Endothelial cell of umbilical vein (primary cell): ENCODE measurements around the gene PIM3. TPM values are rescaled to one million over a fixed set of nuclear protein-coding genes. Genes with fewer than 3 reads are reported as not detected.

Source experiments
- BruUV-seq: library from RNA; stranded (reverse); fragments of 400-500 nt; replicated peaks from 2 replicates; lab custom pipeline; 2021; lab: Mats Ljungman, UMichigan
- CTCF ChIA-PET: fragments of 300-600, 350-600 bp; sonication (Branson Sonifier 250); formaldehyde crosslinking; loops from one replicate; lab custom pipeline; 2021; ENCODE audit warnings: antibody characterized with exemption, inconsistent platforms; lab: Charles Lee
- POLR2A ChIA-PET: fragments of 300-600, 350-600 bp; sonication (Branson Sonifier 250); formaldehyde crosslinking; loops from one replicate; lab custom pipeline; 2021; ENCODE audit warnings: antibody characterized with exemption, inconsistent platforms; lab: Charles Lee
- DNase-seq: peaks from one replicate; pipeline ENCODE4 v3.0.0-alpha.2; 2011; ENCODE audit warnings: low read depth, low spot score
- FAIRE-seq: peaks from 2 replicates; lab custom pipeline; 2011; peaks lifted over from hg19 to GRCh38; lab: Jason Lieb, UNC
- H2AFZ ChIP-seq: 2 replicates; pipeline ENCODE4 v1.6.0; 2012; ENCODE audit warnings: low read depth, low read length, control low read depth, inconsistent platforms
- H3K27ac ChIP-seq: 2 replicates; pipeline ENCODE4 v1.5.1; 2011; ENCODE audit warnings: low read depth, mild to moderate bottlenecking, control low read depth, low read length, moderate library complexity; ENCODE audit not compliant: insufficient read depth
- H3K27me3 ChIP-seq, 2 experiments: 2 replicates each; pipeline versions ENCODE4 v1.6.0 to v1.6.1; 2011; ENCODE audit warnings: low read length in 2 of 2, mixed read lengths in 1 of 2; ENCODE audit not compliant: control insufficient read depth in 2 of 2, insufficient read depth in 2 of 2
- H3K36me3 ChIP-seq, 2 experiments: 2 replicates in 1 of 2; 3 replicates in 1 of 2; pipeline ENCODE4 v1.5.1; 2011; ENCODE audit warnings: low read length in 2 of 2, mild to moderate bottlenecking in 1 of 2, moderate library complexity in 1 of 2; ENCODE audit not compliant: control insufficient read depth in 2 of 2, insufficient read depth in 2 of 2; ENCODE audit errors: extremely low read depth in 1 of 2
- H3K4me1 ChIP-seq: 3 replicates; pipeline ENCODE4 v1.5.1; 2011; ENCODE audit warnings: mild to moderate bottlenecking, low read length; ENCODE audit not compliant: control insufficient read depth, insufficient read depth; ENCODE audit errors: extremely low read depth
- H3K4me2 ChIP-seq: 2 replicates; pipeline ENCODE4 v1.6.1; 2011; ENCODE audit warnings: low read length, control low read depth, mixed read lengths; ENCODE audit not compliant: insufficient read depth
- H3K4me3 ChIP-seq, 3 experiments: fragments of 200-600 bp in 1 of 3; sonication (generic), shearing (Covaris generic) in 1 of 3; replicated peaks in 1 of 3; 2 replicates each; pipeline ENCODE4 v1.5.1; 2011 to 2016; ENCODE audit warnings: control low read depth in 3 of 3, low read length in 3 of 3, mild to moderate bottlenecking in 2 of 3, inconsistent platforms in 1 of 3, low read depth in 1 of 3, moderate library complexity in 1 of 3; ENCODE audit not compliant: insufficient read depth in 1 of 3
- H3K79me2 ChIP-seq: 2 replicates; pipeline ENCODE4 v1.6.0; 2012; ENCODE audit warnings: low read length, inconsistent platforms; ENCODE audit not compliant: control insufficient read depth, insufficient read depth
- H3K9ac ChIP-seq: replicated peaks from 2 replicates; pipeline ENCODE3; 2011; ENCODE audit warnings: low read length, control low read depth; ENCODE audit not compliant: insufficient read depth; ENCODE audit errors: extremely low read depth
- H3K9me1 ChIP-seq: replicated peaks from 3 replicates; pipeline ENCODE4 v1.6.0; 2011; ENCODE audit warnings: mild to moderate bottlenecking, low read length; ENCODE audit not compliant: control insufficient read depth, insufficient read depth; ENCODE audit errors: extremely low read depth
- H3K9me3 ChIP-seq: replicated peaks from 2 replicates; pipeline ENCODE4 v1.5.1; 2012; ENCODE audit warnings: low read length, inconsistent platforms; ENCODE audit not compliant: control insufficient read depth, insufficient read depth
- H4K20me1 ChIP-seq: replicated peaks from 2 replicates; pipeline ENCODE3; 2011; ENCODE audit warnings: mild to moderate bottlenecking, low read length; ENCODE audit not compliant: control insufficient read depth, insufficient read depth; ENCODE audit errors: extremely low read depth
- EZH2 ChIP-seq: IDR thresholded peaks from 2 replicates; pipeline ENCODE4 v1.6.1; 2012; ENCODE audit warnings: borderline replicate concordance, low read depth, mild to moderate bottlenecking, moderate library complexity, low read length, inconsistent platforms; ENCODE audit not compliant: severe bottlenecking
- FOS ChIP-seq: IDR thresholded peaks from 2 replicates; pipeline ENCODE4 v1.6.1; 2011; ENCODE audit warnings: mild to moderate bottlenecking, low read length, moderate library complexity, borderline replicate concordance; ENCODE audit not compliant: insufficient read depth
- JUN ChIP-seq: IDR thresholded peaks from 2 replicates; pipeline ENCODE4 v1.6.1; 2011; ENCODE audit warnings: borderline replicate concordance, low read depth; ENCODE audit not compliant: insufficient read length, insufficient read depth
- MYC ChIP-seq: IDR thresholded peaks from one replicate; pipeline ENCODE4 v1.6.1; 2011; ENCODE audit warnings: mild to moderate bottlenecking, low read depth, low read length
- POLR2A ChIP-seq: IDR thresholded peaks from 2 replicates; pipeline ENCODE4 v1.6.1; 2012; ENCODE audit warnings: low read depth, mild to moderate bottlenecking, control low read depth, low read length
- POLR2AphosphoS5 ChIP-seq: IDR thresholded peaks from 2 replicates; pipeline ENCODE4 v1.6.1; 2012; ENCODE audit warnings: low read depth, mild to moderate bottlenecking, control low read depth, low read length, moderate library complexity; ENCODE audit not compliant: insufficient read depth
- dilution Hi-C: fragments of 300-500 bp; cut with MboI; formaldehyde crosslinking; loops from one replicate; pipeline ENCODE4 v1.15.0; 2019; ENCODE audit warnings: low sequenced_read_pairs; ENCODE audit not compliant: extremely low pct_ligation_motif_present
- intact Hi-C: fragments of 100-400 bp; cut with micrococcal nuclease; formaldehyde crosslinking; loops from one replicate; pipeline ENCODE4 v1.10.0; 2022
- polyA plus RNA-seq, 4 experiments: library from polyadenylated mRNA; depleted of rRNA in 3 of 4; stranded (reverse) in 3 of 4; unstranded in 1 of 4; fragments of >200 nt; gene quantifications; 2 replicates each; pipeline versions ENCODE4 v1.2.1 to v1.2.3, GENCODE V29; 2011 to 2012; ENCODE audit warnings: missing spikeins in 1 of 4
- total RNA-seq: library from RNA; stranded (reverse); gene quantifications from 2 replicates; pipeline ENCODE4 v1.2.3, GENCODE V29; 2021
- TF ChIP-seq, protein P1 (sequence below), 2 donors: IDR thresholded peaks; 1 replicate in 1 of 2; 2 replicates in 1 of 2; pipeline ENCODE4 v1.5.1; 2011; ENCODE audit warnings: low read length in 2 of 2, mild to moderate bottlenecking in 2 of 2, moderate library complexity in 2 of 2, control low read depth in 1 of 2, inconsistent platforms in 1 of 2, low read depth in 1 of 2; ENCODE audit not compliant: insufficient read depth in 1 of 2; ENCODE audit errors: extremely low read depth in 1 of 2
- TF ChIP-seq, protein P2 (sequence below): IDR thresholded peaks from 2 replicates; pipeline ENCODE4 v1.6.1; 2011; ENCODE audit not compliant: insufficient read depth, insufficient read length

Gene PIM3
- total and polyA plus RNA-seq, 2 donors (not counting 3 experiments of a cell fraction or from before 2014, with no cell fraction given) = 131 to 185 TPM

DNA sequence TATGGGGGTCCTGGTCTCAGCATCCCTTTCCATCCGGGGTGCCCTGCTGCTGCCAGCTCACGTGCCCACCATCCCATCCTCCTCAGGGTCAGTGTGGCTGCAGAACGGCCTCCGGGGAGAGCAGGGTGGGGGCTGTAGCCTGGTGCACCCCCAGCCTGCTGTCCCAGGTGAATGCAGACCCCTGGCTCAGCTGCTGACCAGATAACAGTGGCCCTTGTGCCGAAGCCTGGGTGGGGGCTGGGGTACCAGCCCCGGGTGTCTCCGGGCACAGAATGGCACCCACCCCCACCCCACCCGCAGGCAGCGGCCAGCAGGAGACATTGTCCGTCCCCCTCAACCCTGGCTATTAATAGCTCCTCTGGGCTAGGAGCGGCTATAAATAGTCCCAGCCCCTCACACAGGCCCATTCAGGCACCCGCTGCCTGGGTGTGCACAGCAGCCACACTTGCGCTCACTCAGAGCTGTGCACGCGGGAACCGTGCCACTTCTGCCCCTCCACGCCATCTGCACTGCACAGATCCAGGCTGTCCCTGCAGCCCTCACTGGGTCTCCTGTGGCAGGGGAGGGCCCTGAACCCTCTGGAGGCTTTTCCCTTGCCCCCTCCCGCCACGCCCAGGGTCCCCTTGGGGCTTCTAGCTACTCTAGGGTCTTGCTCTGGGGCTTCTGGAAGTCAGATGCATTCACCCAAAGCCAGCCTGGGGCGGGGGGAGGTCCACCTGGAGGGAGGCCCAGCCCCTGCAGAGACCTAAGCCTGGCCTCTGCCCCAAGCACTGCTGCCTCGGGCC lies 23.4 kb upstream of the PIM3 start:
- TF ChIP-seq, protein P1, sequence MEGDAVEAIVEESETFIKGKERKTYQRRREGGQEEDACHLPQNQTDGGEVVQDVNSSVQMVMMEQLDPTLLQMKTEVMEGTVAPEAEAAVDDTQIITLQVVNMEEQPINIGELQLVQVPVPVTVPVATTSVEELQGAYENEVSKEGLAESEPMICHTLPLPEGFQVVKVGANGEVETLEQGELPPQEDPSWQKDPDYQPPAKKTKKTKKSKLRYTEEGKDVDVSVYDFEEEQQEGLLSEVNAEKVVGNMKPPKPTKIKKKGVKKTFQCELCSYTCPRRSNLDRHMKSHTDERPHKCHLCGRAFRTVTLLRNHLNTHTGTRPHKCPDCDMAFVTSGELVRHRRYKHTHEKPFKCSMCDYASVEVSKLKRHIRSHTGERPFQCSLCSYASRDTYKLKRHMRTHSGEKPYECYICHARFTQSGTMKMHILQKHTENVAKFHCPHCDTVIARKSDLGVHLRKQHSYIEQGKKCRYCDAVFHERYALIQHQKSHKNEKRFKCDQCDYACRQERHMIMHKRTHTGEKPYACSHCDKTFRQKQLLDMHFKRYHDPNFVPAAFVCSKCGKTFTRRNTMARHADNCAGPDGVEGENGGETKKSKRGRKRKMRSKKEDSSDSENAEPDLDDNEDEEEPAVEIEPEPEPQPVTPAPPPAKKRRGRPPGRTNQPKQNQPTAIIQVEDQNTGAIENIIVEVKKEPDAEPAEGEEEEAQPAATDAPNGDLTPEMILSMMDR (IDR thresholded peaks at IDR 0.05; ENCODE audit: extremely low read depth in 1 of 2, insufficient read depth in 1 of 2, low read depth in 1 of 2, low read length in 2 of 2) = no peak
- no peak for TF ChIP-seq EZH2
- TF ChIP-seq FOS = no peak
- TF ChIP-seq POLR2AphosphoS5 = no peak
- no peak for TF ChIP-seq JUN
- TF ChIP-seq, protein P2, sequence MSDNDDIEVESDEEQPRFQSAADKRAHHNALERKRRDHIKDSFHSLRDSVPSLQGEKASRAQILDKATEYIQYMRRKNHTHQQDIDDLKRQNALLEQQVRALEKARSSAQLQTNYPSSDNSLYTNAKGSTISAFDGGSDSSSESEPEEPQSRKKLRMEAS = no peak
- TF ChIP-seq POLR2A = no peak
- no peak for TF ChIP-seq MYC
- FAIRE-seq (peak; percentile 62), DNase-seq (peak; percentile 60)
- no peaks in the 10 kb centered on the region for H3K9me3 ChIP-seq
- H3K27ac ChIP-seq = peak overlapping the region; percentile 85
- dilution Hi-C loops (no loop called here), intact Hi-C loops (loop anchor here (1.0 kb wide), 1 partner anchor 23 kb away; the partner anchor contains the start of gene PIM3)
- BruUV-seq = TSS peak; percentile 89
- no peaks in the 10 kb centered on the region for H3K9me1 ChIP-seq
- H4K20me1 ChIP-seq = no peaks in the 10 kb centered on the region
- H3K36me3 ChIP-seq = no peaks in the 10 kb centered on the region
- no peak overlapping the region for H2AFZ ChIP-seq
- ChIA-PET CTCF (interaction anchor here (0.9 to 4.3 kb wide), 4 partner anchors 23 to 94 kb away, joined by 3 to 34 read pairs (median 3); no protein-coding TSS in a partner anchor), POLR2A (interaction anchor here (0.6 to 1.8 kb wide), 6 partner anchors 13 to 30 kb away, joined by 3 to 14 read pairs (median 4); partner anchors contain the start of gene PIM3)
- no peak overlapping the region for H3K4me3 ChIP-seq
- no peaks in the 10 kb centered on the region for H3K27me3 ChIP-seq
- no peak overlapping the region for H3K4me2 ChIP-seq
- H3K79me2 ChIP-seq = no peaks in the 10 kb centered on the region
- peak overlapping the region; percentile 71 for H3K9ac ChIP-seq
- H3K4me1 ChIP-seq = peaks cover 50% of the 10 kb centered on the region
